GM12872 (cell line): ENCODE data around the gene DUSP11.

ENCODE experiments used
- CTCF ChIP-seq: IDR thresholded peaks from 3 replicates; pipeline ENCODE4 v1.5.1; 2011; ENCODE audit warnings: low read depth, mild to moderate bottlenecking, low read length, moderate library complexity; ENCODE audit not compliant: insufficient read depth

Gene DUSP11

GRCh38 chr2:73728043-73728442 is 51.9 kb downstream of the DUSP11 start:
- TF ChIP-seq CTCF = no peak

- no peak for TF ChIP-seq CTCF
Measured at GRCh38 chr2:73718851-73719621, 60.9 kb downstream of the DUSP11 start.

- no peak for TF ChIP-seq CTCF
Measured at GRCh38 chr2:73718421-73718820, 61.5 kb downstream of the DUSP11 start.

GRCh38 chr2:73717251-73717606 is 62.7 kb downstream of the DUSP11 start:
- TF ChIP-seq CTCF = no peak

GRCh38 chr2:73716543-73717250 is 63.2 kb downstream of the DUSP11 start:
- no peak for TF ChIP-seq CTCF

GRCh38 chr2:73714091-73714490 is 65.8 kb downstream of the DUSP11 start:
- no peak for TF ChIP-seq CTCF
